GM12892 (cell line): Measurements from ENCODE around the gene TRIM8.

Source experiments
- POLR2A ChIP-seq: IDR thresholded peaks from 2 replicates; pipeline ENCODE4 v1.6.1; 2011; ENCODE audit warnings: low read depth, low read length, control low read depth
- POLR2AphosphoS5 ChIP-seq: IDR thresholded peaks from 2 replicates; pipeline ENCODE4 v1.6.1; 2011; ENCODE audit warnings: low read depth, low read length, control low read depth
- TAF1 ChIP-seq: IDR thresholded peaks from 2 replicates; pipeline ENCODE4 v1.6.1; 2011; ENCODE audit warnings: low read depth, mild to moderate bottlenecking, control low read depth, low read length, borderline replicate concordance

GRCh38 chr10:102621443-102622325 lies 22.6 kb upstream of the TRIM8 start:
- no peak for TF ChIP-seq POLR2A
- no peak for TF ChIP-seq POLR2AphosphoS5
- no peak for TF ChIP-seq TAF1
